ENCODE measurements around the gene U2SURP. TPM values are rescaled to one million over a fixed set of nuclear protein-coding genes. Genes with fewer than 3 reads are reported as not detected.

The U2SURP gene
- total RNA-seq, 4 donors from 2014 or later = 39.3 to 63.3 (median 47.1) TPM

DNA sequence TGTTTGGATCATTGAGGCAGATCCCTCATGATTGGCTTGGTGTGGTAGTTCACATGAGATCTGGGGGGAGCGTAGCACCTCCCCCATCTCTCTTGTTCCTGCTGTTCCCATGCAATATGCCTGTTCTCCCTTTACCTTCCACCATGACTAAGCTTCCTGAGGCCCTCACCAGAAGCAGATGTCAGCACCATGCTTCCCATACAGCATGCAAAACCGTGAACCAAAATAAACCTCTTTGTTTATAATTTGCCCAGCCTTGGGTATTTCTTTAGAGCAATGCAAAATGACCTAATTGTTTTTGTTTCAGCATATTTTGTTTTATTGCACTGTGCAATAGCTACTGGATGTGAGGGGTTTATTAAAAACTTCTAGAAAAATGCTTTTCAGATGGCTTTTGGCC, 61.6 kb downstream of the U2SURP start:
- intact Hi-C loops (cut with DNase I; ENCODE audit: low total_unique reads) = no loop called here
- WGBS, 2 donors = 87 to 89% methylated on average over 2 of the region's 2 CpGs
- no peak overlapping the region for H3K4me3 ChIP-seq (ENCODE audit: low read depth, poor library complexity, severe bottlenecking)
- no peak for DNase-seq (ENCODE audit: low spot score in 2 of 2)
- TF ChIP-seq CTCF (IDR thresholded peaks at IDR 0.05) (no peak), POLR2A (IDR thresholded peaks at IDR 0.05) (no peak)

DNA sequence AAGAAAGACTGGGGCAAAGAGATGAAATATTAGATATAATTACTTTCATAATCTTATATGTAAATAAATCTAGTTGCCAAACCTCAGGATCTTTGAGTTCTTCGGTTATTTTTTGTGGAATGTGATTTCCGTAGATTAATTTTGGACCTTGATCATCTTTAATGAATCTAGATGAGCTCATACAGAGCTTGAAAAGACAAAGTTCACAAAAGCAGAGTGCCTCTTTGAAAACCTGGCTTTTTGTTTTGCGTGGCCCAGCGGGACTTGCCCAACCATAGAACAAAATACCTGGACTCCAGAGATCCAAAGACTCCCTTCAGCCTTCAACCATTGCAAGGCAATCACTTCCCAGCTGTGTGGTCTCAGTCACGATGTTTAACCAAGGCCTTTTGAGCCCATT, 63.4 kb downstream of the U2SURP start:
- no peak overlapping the region for H3K4me3 ChIP-seq (ENCODE audit: low read depth, poor library complexity, severe bottlenecking)
- 88 to 97% methylated on average over 5 of the region's 5 CpGs for WGBS, 2 donors
- intact Hi-C loops (cut with DNase I; ENCODE audit: low total_unique reads) = no loop called here
- TF ChIP-seq CTCF (IDR thresholded peaks at IDR 0.05) (no peak), POLR2A (IDR thresholded peaks at IDR 0.05) (no peak)
- no peak for DNase-seq (ENCODE audit: low spot score in 2 of 2)

DNA sequence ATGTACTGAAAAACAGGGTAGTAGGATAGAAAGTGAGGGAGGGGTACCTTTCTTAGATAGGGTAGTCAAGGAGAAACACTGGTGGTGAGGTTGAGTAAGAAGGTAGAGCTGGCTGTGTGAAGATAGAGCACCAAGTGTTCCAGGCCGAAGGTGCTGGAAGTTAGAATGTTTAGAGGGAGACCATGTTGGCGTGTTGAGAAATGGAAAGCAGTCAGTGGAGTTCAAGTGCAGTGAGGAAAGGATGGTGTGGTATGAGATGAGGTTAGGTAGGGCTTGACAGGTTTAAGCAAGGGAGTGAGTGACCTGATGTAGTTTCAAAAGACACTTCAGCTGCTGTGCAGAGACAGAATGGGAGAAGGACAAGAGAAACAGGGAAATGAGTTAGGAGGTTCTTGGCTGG, 64.0 kb downstream of the U2SURP start:
- no peak overlapping the region for H3K4me3 ChIP-seq (ENCODE audit: low read depth, poor library complexity, severe bottlenecking)
- intact Hi-C loops (cut with DNase I; ENCODE audit: low total_unique reads) = no loop called here
- no peak for DNase-seq (ENCODE audit: low spot score in 2 of 2)
- TF ChIP-seq CTCF (IDR thresholded peaks at IDR 0.05) = no peak
- WGBS, 2 donors = 92 to 96% methylated on average over 2 of the region's 2 CpGs

DNA sequence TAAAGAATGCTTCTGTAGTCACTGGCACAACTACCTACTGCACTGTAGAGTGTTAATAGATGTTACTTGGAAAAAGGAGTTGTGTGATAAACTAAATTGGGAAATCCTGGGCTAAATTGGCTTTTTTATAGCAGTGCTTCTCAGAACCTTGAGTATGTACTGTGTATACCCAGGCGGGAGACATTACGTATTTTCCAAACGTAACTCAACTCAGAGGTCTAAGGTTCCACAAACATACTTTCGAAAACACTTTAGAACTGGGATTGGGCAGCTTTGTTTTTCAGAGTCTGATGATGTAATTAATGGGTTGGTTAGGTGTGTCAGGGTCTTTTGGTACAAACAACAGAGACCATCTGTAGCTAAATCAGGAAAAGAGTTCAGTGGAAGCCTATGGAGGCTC, 64.7 kb downstream of the U2SURP start:
- intact Hi-C loops (cut with DNase I; ENCODE audit: low total_unique reads) = no loop called here
- TF ChIP-seq CTCF (IDR thresholded peaks at IDR 0.05) (no peak), POLR2A (IDR thresholded peaks at IDR 0.05) (no peak)
- DNase-seq (ENCODE audit: low spot score in 2 of 2) = no peak
- no peak overlapping the region for H3K4me3 ChIP-seq (ENCODE audit: low read depth, poor library complexity, severe bottlenecking)
- 85 to 90% methylated on average over 4 of the region's 4 CpGs for WGBS, 2 donors

- TF ChIP-seq CTCF (IDR thresholded peaks at IDR 0.05) (no peak), POLR2A (IDR thresholded peaks at IDR 0.05) (no peak)
- H3K4me3 ChIP-seq (ENCODE audit: low read depth, poor library complexity, severe bottlenecking) = no peak overlapping the region
- no peak for DNase-seq (ENCODE audit: low spot score in 2 of 2)
- intact Hi-C loops (cut with DNase I; ENCODE audit: low total_unique reads) = no loop called here
- 74 to 75% methylated on average over 3 of the region's 3 CpGs for WGBS, 2 donors
Measured at GRCh38 chr3:143067201-143067600, 65.8 kb downstream of the U2SURP start.

DNA sequence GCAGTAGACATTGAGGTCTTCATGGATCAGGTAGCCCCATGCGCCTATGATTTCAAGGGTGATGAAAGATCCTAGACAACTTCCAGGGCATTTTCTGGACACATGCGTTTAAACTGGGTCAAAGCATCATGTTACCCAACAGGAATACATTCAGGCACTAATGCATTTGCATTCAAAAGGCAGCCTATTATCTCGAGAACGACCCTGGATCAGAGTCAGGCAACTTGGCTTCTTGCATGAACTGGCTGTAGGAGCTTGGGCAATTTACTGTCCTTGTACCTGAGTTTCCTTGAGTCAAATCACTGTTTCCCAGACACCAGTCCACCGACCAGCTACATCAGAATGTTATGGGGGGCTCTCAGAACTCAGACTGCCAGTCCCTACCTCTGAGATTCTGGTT, 66.7 kb downstream of the U2SURP start:
- H3K4me3 ChIP-seq (ENCODE audit: low read depth, poor library complexity, severe bottlenecking) = no peak overlapping the region
- intact Hi-C loops (cut with DNase I; ENCODE audit: low total_unique reads) = no loop called here
- DNase-seq (ENCODE audit: low spot score in 2 of 2) = no peak
- no peak for TF ChIP-seq CTCF (IDR thresholded peaks at IDR 0.05)
- TF ChIP-seq POLR2A (IDR thresholded peaks at IDR 0.05) = no peak
- WGBS, 2 donors = 84 to 88% methylated on average over 5 of the region's 5 CpGs

All from lower leg skin (tissue), 4 donors.